ENCODE results near the gene POLR3A.

POLR3A gene

GRCh38 chr10:77977934-77978333, 51.4 kb downstream of the POLR3A start:
- no peak for DNase-seq (ENCODE audit: low spot score)

GRCh38 chr10:77977016-77977415, 52.3 kb downstream of the POLR3A start:
- DNase-seq (ENCODE audit: low spot score), result no peak

GRCh38 chr10:77975086-77975666, 54.1 kb downstream of the POLR3A start:
- DNase-seq (ENCODE audit: low spot score), result no peak

GRCh38 chr10:77974396-77975074, 54.8 kb downstream of the POLR3A start:
- no peak for DNase-seq (ENCODE audit: low spot score)

- no peak for DNase-seq (ENCODE audit: low spot score)
These were observed 56.0 kb downstream of the POLR3A start for GRCh38 chr10:77973276-77973675.

- no peak for DNase-seq (ENCODE audit: low spot score)
These were observed 57.2 kb downstream of the POLR3A start for GRCh38 chr10:77972148-77972547.

GRCh38 chr10:77971804-77972144, 57.5 kb downstream of the POLR3A start:
- DNase-seq (ENCODE audit: low spot score), result no peak

GRCh38 chr10:77970869-77971803, 58.2 kb downstream of the POLR3A start:
- no peak for DNase-seq (ENCODE audit: low spot score)

GRCh38 chr10:77969114-77969513, 60.2 kb downstream of the POLR3A start:
- DNase-seq (ENCODE audit: low spot score), result no peak

- DNase-seq (ENCODE audit: low spot score), result no peak
These were observed 61.7 kb downstream of the POLR3A start for GRCh38 chr10:77967611-77968022.

GRCh38 chr10:77965294-77965693, 64.0 kb downstream of the POLR3A start:
- no peak for DNase-seq (ENCODE audit: low spot score)

GRCh38 chr10:77964811-77965210, 64.5 kb downstream of the POLR3A start:
- DNase-seq (ENCODE audit: low spot score), result no peak

- no peak for DNase-seq (ENCODE audit: low spot score)
These were observed 65.4 kb downstream of the POLR3A start for GRCh38 chr10:77963901-77964300.

- DNase-seq (ENCODE audit: low spot score), result no peak
These were observed 66.8 kb downstream of the POLR3A start for GRCh38 chr10:77962350-77963146.

- no peak for DNase-seq (ENCODE audit: low spot score)
These were observed 67.6 kb downstream of the POLR3A start for GRCh38 chr10:77961668-77962067.

- no peak for DNase-seq (ENCODE audit: low spot score)
These were observed 68.4 kb downstream of the POLR3A start for GRCh38 chr10:77960829-77961329.

- no peak for DNase-seq (ENCODE audit: low spot score)
These were observed 69.3 kb downstream of the POLR3A start for GRCh38 chr10:77959887-77960455.

GRCh38 chr10:77959384-77959783, 69.9 kb downstream of the POLR3A start:
- no peak for DNase-seq (ENCODE audit: low spot score)

- no peak for DNase-seq (ENCODE audit: low spot score)
These were observed 74.2 kb downstream of the POLR3A start for GRCh38 chr10:77955136-77955535.

GRCh38 chr10:77949167-77949566, 80.1 kb downstream of the POLR3A start:
- DNase-seq (ENCODE audit: low spot score), result no peak

- DNase-seq (ENCODE audit: low spot score), result no peak
These were observed 83.2 kb downstream of the POLR3A start for GRCh38 chr10:77946084-77946483.

GRCh38 chr10:77944519-77944918, 84.8 kb downstream of the POLR3A start:
- DNase-seq (ENCODE audit: low spot score), result no peak

All from hematopoietic multipotent progenitor cell treated with erythropoietin and hydrocortisone succinate and interleukin-3 and kit ligand, for 15 days (in vitro differentiated cells).